NK-92 treated with Interleukin-12 subunit alpha and Interleukin-12 subunit beta, amount 100 ng/mL, for 24 hours (cell line): ENCODE measurements around the gene ACD.

Source experiments
- DNase-seq: peaks from one replicate; lab custom pipeline; 2025; lab: John Stamatoyannopoulos, UW

Gene ACD

GRCh38 chr16:67661886-67662652, 2.0 kb upstream of the ACD start:
- no peak for DNase-seq

GRCh38 chr16:67661101-67661761, 1.2 kb upstream of the ACD start:
- no peak for DNase-seq

GRCh38 chr16:67660564-67661028, 536 bp upstream of the ACD start, which contains the start of gene PARD6A:
Gene PARD6A (plus strand): TSS chr16:67660960. CDS start chr16:67661039, 79 bp downstream.
- peak; percentile 91 for DNase-seq

- no peak for DNase-seq
Observed at GRCh38 chr16:67658849-67659674, 998 bp downstream of the ACD start.

- DNase-seq = no peak
Observed at GRCh38 chr16:67657751-67658518, 2.1 kb downstream of the ACD start.

GRCh38 chr16:67657017-67657608, 2.9 kb downstream of the ACD start:
- no peak for DNase-seq

- DNase-seq = no peak
Observed at GRCh38 chr16:67656344-67657016, 3.6 kb downstream of the ACD start.

GRCh38 chr16:67655363-67655762, 4.7 kb downstream of the ACD start:
- no peak for DNase-seq

GRCh38 chr16:67654403-67654911, 5.6 kb downstream of the ACD start:
- no peak for DNase-seq

- no peak for DNase-seq
Observed at GRCh38 chr16:67653789-67654402, 6.2 kb downstream of the ACD start.

GRCh38 chr16:67653128-67653788, 6.8 kb downstream of the ACD start:
- DNase-seq = no peak

- no peak for DNase-seq
Observed at GRCh38 chr16:67652578-67653127, 7.4 kb downstream of the ACD start.

GRCh38 chr16:67651847-67652246, 8.2 kb downstream of the ACD start:
- DNase-seq = no peak

- DNase-seq = no peak
Observed at GRCh38 chr16:67651039-67651438, 9.0 kb downstream of the ACD start.

GRCh38 chr16:67650023-67650422, 10.0 kb downstream of the ACD start:
- no peak for DNase-seq

GRCh38 chr16:67649494-67649931, 10.5 kb downstream of the ACD start:
- DNase-seq = no peak

GRCh38 chr16:67648764-67649407, 11.2 kb downstream of the ACD start:
- DNase-seq = no peak

GRCh38 chr16:67648088-67648763, 11.8 kb downstream of the ACD start:
- DNase-seq = no peak
